Effector CD4-positive, alpha-beta T cell (primary cell): Measurements from ENCODE around the gene TRAPPC2B.

Experiments
- DNase-seq: peaks from one replicate; pipeline ENCODE4 v3.0.0-alpha.2; 2020
- total RNA-seq: gene quantifications from one replicate; lab custom pipeline; 2026; lab: John Stamatoyannopoulos, UW

The TRAPPC2B gene
- total RNA-seq: 9.4 reads per million, percentile 30 among the genes with 10 or more reads in this experiment

GRCh38 chr19:57362997-57363687 is at the start of gene TRAPPC2B, which contains the start of gene ZNF547:
Gene TRAPPC2B (plus strand): TSS chr19:57363551. CDS start chr19:57364834, 1,283 bp downstream.
Gene ZNF547 (plus strand): TSS chr19:57363551. CDS start chr19:57368556, 5,005 bp downstream.
- peak; percentile 96 for DNase-seq

DNA sequence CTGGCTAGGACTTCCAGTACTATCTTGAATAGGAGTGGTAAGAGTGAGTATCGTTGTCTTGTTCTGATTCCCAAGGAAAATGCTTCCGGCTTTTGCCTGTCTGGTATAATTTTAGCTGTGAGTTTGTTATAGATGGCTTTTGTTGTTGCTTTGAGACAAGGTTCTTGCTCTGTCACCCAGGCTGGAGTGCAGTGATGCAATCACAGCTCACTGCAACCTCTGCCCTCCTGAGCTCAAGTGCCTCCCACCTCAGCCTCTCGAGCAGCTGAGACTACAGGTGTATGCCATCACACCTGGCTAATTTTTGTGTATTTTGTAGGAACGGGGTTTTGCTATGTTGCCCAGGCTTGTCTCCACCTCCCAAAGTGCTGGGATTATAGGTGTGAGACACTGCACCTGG is 49.2 kb upstream of the TRAPPC2B start:
- DNase-seq: no peak

GRCh38 chr19:57317503-57317902 is 45.8 kb upstream of the TRAPPC2B start:
- no peak for DNase-seq

GRCh38 chr19:57319869-57320179 is 43.5 kb upstream of the TRAPPC2B start:
- no peak for DNase-seq

- peak; percentile 82 for DNase-seq
These were observed 42.9 kb upstream of the TRAPPC2B start, which contains the start of gene ZNF543 for GRCh38 chr19:57320180-57321084. Gene ZNF543 (plus strand): TSS chr19:57320472. CDS start chr19:57320854, 382 bp downstream.

GRCh38 chr19:57321116-57321515 is 42.2 kb upstream of the TRAPPC2B start:
- no peak for DNase-seq

GRCh38 chr19:57321751-57322150 is 41.6 kb upstream of the TRAPPC2B start:
- DNase-seq: no peak

DNA sequence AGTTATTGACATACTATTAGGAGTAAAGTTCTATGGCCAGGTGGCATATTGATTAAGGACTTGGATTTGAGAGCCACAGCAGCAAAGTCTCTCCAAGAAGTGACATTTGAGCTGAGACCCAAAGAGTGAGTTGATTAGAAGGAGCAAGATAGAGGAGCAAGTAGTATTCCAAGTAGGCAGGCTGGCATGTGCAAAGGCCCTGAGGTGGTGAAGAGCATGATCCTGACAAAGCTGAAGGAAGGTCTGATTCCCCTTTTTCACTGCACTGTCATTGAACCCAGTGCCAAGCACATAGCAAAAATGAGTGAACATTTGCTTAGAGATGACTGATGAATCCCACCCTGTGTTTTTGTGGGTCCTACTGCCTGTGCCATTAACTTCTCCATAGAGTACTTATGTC is 38.4 kb upstream of the TRAPPC2B start:
- no peak for DNase-seq

GRCh38 chr19:57327993-57328392 is 35.4 kb upstream of the TRAPPC2B start:
- DNase-seq: no peak

GRCh38 chr19:57334191-57334590 is 29.2 kb upstream of the TRAPPC2B start:
- no peak for DNase-seq

DNA sequence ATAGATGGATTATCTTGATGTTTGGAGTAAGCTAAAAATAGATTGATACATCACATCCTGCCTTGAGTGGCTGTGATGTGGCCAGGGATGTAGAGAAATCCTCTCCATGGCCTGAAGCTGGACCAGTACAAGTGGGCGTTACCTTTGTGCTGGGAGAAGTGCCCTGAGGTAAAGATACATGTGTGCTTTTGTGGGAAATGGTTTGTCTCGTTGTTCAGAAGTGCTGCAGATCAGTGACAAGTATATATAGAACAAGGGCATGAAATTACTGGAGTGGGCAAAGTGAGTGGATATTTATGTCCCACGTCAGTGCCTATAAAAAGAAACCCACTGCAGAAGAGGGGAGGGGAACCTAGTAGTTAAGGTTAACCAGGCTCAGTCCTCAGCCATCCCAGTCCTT is 24.5 kb upstream of the TRAPPC2B start:
- DNase-seq: no peak

DNA sequence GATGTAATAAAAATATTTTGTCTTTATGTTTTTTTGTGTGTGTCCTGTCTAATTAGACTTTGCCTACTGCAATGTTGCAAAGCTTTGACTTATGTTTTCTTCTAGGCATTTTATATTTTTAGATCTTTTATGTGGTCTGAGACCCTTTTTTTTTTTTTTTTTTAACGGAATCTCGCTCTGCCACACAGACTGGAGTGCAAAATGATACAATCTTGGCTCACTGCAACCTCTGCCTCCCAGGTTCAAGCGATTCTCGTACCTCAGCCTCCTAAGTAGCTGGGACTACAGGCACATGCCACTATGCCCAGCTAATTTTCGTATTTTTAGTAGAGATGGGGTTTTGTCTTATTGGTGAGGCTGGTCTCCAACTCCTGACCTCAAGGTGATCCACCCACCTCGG is 20.8 kb upstream of the TRAPPC2B start:
- DNase-seq: no peak

DNA sequence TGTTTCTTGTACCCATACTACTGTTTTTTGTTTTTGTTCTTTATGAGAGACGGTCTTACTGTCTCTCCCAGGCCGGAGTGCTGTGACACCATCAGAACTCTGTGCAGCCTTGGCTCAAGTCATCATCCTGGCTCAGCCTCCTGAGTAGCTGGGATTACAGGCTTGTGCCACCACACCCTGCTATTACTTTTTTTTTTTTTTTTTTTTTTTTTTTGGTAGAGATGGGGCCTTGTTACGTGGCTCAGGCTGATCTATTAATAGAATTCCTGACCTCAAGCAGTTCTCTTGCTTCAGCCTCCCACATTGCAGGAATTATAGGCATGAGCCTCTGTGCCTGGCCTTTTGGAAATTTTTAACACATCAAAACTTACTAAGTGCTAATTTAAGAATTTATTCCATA is 15.2 kb upstream of the TRAPPC2B start:
- DNase-seq: no peak

- DNase-seq: peak; percentile 65
These were observed 12.2 kb upstream of the TRAPPC2B start, which contains the start of gene ZNF304 for GRCh38 chr19:57350877-57351805. Gene ZNF304 (plus strand): TSS chr19:57351271. CDS start chr19:57351665, 394 bp downstream.

- DNase-seq: no peak
These were observed 11.5 kb upstream of the TRAPPC2B start for GRCh38 chr19:57351867-57352266.

- no peak for DNase-seq
These were observed 7.4 kb upstream of the TRAPPC2B start for GRCh38 chr19:57355916-57356315.

GRCh38 chr19:57357406-57357805 is 5.9 kb upstream of the TRAPPC2B start:
- DNase-seq: no peak

GRCh38 chr19:57359300-57359699 is 4.1 kb upstream of the TRAPPC2B start:
- no peak for DNase-seq

DNA sequence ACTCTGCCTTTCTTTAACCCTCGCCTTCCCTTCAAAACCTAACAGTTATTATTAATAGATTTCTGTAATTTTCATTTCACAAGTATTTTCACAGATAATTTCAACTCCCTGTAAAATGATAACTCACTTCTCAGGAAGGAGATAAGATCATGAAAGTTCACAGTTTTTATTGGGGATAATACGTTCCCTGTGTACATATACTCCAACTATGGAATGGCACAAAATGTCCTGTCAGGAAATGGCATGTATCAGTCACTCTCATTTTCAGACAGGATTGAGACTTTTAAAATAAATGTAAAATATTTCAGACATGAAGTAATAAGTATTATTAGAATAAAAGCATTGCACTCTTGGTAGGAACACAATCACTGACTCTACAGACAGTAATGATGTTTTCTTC is 932 bp upstream of the TRAPPC2B start:
- no peak for DNase-seq

- no peak for DNase-seq
These were observed 384 bp downstream of the TRAPPC2B start for GRCh38 chr19:57363688-57364181.

DNA sequence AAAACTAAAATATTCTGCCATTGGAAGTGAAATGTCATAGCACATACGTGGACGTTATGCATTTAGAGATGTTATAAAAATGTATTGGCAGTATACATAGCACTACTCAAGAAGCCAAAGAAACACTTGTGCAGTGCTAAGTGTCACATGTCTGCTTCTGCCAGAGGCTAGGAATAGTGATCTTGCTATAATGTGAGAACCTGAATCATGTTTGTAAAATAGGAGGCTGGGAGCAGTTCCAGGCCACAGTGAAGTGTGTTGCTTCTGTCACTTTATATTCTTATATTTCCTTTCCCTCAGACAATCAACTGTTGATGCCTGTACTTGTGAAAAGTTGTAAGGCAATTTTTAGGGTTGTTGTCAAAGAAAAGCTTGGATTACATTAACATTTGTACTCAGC is 3.4 kb downstream of the TRAPPC2B start:
- no peak for DNase-seq

GRCh38 chr19:57374179-57374578 is 10.8 kb downstream of the TRAPPC2B start:
- DNase-seq: no peak
